Measurements from ENCODE around the gene RALGAPA1. TPM values are rescaled to one million over a fixed set of nuclear protein-coding genes. Genes with fewer than 3 reads are reported as not detected.

The RALGAPA1 gene
- total and polyA plus RNA-seq, 9 of the 15 experiments (the other 6 are each of a cell fraction or from before 2014, with no cell fraction given), result 2.5 to 16.3 (median 6.2) TPM

- TF ChIP-seq NFXL1 (CRISPR knock-in tag; IDR thresholded peaks at IDR 0.05) (no peak), ZBTB8A (IDR thresholded peaks at IDR 0.05; ENCODE audit: partially characterized antibody) (no peak), ZC3H4 (CRISPR knock-in tag; IDR thresholded peaks at IDR 0.05; ENCODE audit: borderline replicate concordance) (no peak), RBM22 (IDR thresholded peaks at IDR 0.05; ENCODE audit: low read depth, low read length, poor library complexity, severe bottlenecking) (no peak), PHF20 (IDR thresholded peaks at IDR 0.05; ENCODE audit: partially characterized antibody) (no peak), NUFIP1 (IDR thresholded peaks at IDR 0.05; ENCODE audit: partially characterized antibody) (no peak), FOXJ3 (CRISPR knock-in tag; IDR thresholded peaks at IDR 0.05) (peak; percentile 96), TBP (optimal IDR thresholded peaks at IDR 0.05; ENCODE audit: low read depth, low read length) (no peak), ESRRA (IDR thresholded peaks at IDR 0.05; ENCODE audit: borderline replicate concordance, low read depth) (no peak), RFX1 (IDR thresholded peaks at IDR 0.05) (no peak), POLR2B (IDR thresholded peaks at IDR 0.05; ENCODE audit: low read depth, partially characterized antibody) (no peak), MXD1 (CRISPR knock-in tag; IDR thresholded peaks at IDR 0.05; ENCODE audit: borderline replicate concordance, poor library complexity, severe bottlenecking) (no peak), YY1 (IDR thresholded peaks at IDR 0.05; ENCODE audit: borderline replicate concordance in 1 of 3, control insufficient read depth in 1 of 3, extremely low read depth in 1 of 3, insufficient read depth in 3 of 3, insufficient read length in 1 of 3, insufficient replicate concordance in 2 of 3, low read depth in 1 of 3, low read length in 2 of 3) (no peak), OTX1 (CRISPR knock-in tag; IDR thresholded peaks at IDR 0.05) (no peak), ZNF217 (CRISPR knock-in tag; IDR thresholded peaks at IDR 0.05) (peak; percentile 98), CBX1 (IDR thresholded peaks at IDR 0.05; ENCODE audit: low read depth) (no peak), XRCC4 (IDR thresholded peaks at IDR 0.05; ENCODE audit: extremely low read depth, insufficient read depth, insufficient read length) (no peak), MCM7 (IDR thresholded peaks at IDR 0.05) (no peak), CAMTA2 (CRISPR knock-in tag; conservative IDR thresholded peaks at IDR 0.05) (no peak), MAZ (CRISPR knock-in tag; conservative IDR thresholded peaks at IDR 0.05 in 1 of 2, IDR thresholded peaks at IDR 0.05 in 1 of 2) (peak in 1 of 2 experiments; percentile 99; a peak in 2 of 4 replicates)
- TF ChIP-seq, protein P1, sequence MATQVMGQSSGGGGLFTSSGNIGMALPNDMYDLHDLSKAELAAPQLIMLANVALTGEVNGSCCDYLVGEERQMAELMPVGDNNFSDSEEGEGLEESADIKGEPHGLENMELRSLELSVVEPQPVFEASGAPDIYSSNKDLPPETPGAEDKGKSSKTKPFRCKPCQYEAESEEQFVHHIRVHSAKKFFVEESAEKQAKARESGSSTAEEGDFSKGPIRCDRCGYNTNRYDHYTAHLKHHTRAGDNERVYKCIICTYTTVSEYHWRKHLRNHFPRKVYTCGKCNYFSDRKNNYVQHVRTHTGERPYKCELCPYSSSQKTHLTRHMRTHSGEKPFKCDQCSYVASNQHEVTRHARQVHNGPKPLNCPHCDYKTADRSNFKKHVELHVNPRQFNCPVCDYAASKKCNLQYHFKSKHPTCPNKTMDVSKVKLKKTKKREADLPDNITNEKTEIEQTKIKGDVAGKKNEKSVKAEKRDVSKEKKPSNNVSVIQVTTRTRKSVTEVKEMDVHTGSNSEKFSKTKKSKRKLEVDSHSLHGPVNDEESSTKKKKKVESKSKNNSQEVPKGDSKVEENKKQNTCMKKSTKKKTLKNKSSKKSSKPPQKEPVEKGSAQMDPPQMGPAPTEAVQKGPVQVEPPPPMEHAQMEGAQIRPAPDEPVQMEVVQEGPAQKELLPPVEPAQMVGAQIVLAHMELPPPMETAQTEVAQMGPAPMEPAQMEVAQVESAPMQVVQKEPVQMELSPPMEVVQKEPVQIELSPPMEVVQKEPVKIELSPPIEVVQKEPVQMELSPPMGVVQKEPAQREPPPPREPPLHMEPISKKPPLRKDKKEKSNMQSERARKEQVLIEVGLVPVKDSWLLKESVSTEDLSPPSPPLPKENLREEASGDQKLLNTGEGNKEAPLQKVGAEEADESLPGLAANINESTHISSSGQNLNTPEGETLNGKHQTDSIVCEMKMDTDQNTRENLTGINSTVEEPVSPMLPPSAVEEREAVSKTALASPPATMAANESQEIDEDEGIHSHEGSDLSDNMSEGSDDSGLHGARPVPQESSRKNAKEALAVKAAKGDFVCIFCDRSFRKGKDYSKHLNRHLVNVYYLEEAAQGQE (IDR thresholded peaks at IDR 0.05; ENCODE audit: borderline replicate concordance), result peak; percentile 100
- TF ChIP-seq, protein P1 (CRISPR knock-in tag; IDR thresholded peaks at IDR 0.05; ENCODE audit: low read depth), result peak; percentile 100
These were observed 274.1 kb downstream of the RALGAPA1 start (continued) for GRCh38 chr14:35534873-35535482.

Measured in K562 (cell line).